Neural cell (in vitro differentiated cells): Measurements from ENCODE around the gene TAAR2. TPM values are rescaled to one million over a fixed set of nuclear protein-coding genes. Genes with fewer than 3 reads are reported as not detected.

Experiments used
- H2AFZ ChIP-seq: fragments of 200-600, 300-800 bp; sonication (generic), shearing (Covaris generic); 2 replicates; pipeline ENCODE4 v1.6.0; 2014; ENCODE audit warnings: low read depth, mild to moderate bottlenecking, antibody characterized with exemption, low read length, moderate library complexity
- H3F3A ChIP-seq: fragments of 200-600 bp; shearing (Covaris generic); 2 replicates; pipeline ENCODE4 v1.6.1; 2016; ENCODE audit warnings: mild to moderate bottlenecking, moderate library complexity, mixed read lengths, antibody characterized with exemption, low read length; ENCODE audit not compliant: insufficient read depth, poor library complexity, severe bottlenecking
- H3K27ac ChIP-seq: fragments of 200-600, 300-800 bp; sonication (generic), shearing (Covaris generic); 2 replicates; pipeline ENCODE4 v1.5.1; 2014; ENCODE audit warnings: mild to moderate bottlenecking, low read length, moderate library complexity
- H3K27me3 ChIP-seq: fragments of 300-800, 200-600 bp; sonication (generic), shearing (Covaris generic); 2 replicates; pipeline ENCODE4 v1.6.0; 2014; ENCODE audit warnings: mild to moderate bottlenecking, low read depth, low read length, moderate library complexity; ENCODE audit not compliant: insufficient read depth
- H3K36me3 ChIP-seq: fragments of 300-800, 200-600 bp; sonication (generic), shearing (Covaris generic); 2 replicates; pipeline ENCODE4 v1.5.1; 2014; ENCODE audit warnings: mild to moderate bottlenecking, antibody characterized with exemption, low read length, moderate library complexity; ENCODE audit not compliant: insufficient read depth
- H3K4me2 ChIP-seq: fragments of 300-800, 200-600 bp; sonication (generic), shearing (Covaris generic); 2 replicates; pipeline ENCODE4 v1.6.0; 2014; ENCODE audit warnings: mild to moderate bottlenecking, low read length
- H3K4me3 ChIP-seq: fragments of 300-800, 200-600 bp; sonication (generic), shearing (Covaris generic); 2 replicates; pipeline ENCODE4 v1.5.1; 2014; ENCODE audit warnings: mild to moderate bottlenecking, low read length, moderate library complexity
- H3K79me2 ChIP-seq: fragments of 200-600 bp; shearing (Covaris generic); replicated peaks from 2 replicates; pipeline ENCODE4 v1.6.0; 2014; ENCODE audit warnings: mild to moderate bottlenecking, low read length, moderate library complexity; ENCODE audit not compliant: insufficient read depth
- H3K9ac ChIP-seq: fragments of 300-800, 200-600 bp; sonication (generic), shearing (Covaris generic); 2 replicates; pipeline ENCODE4 v1.6.1; 2016; ENCODE audit warnings: mild to moderate bottlenecking, low read length, mixed read lengths
- H3K9me2 ChIP-seq: fragments of 200-600 bp; shearing (Covaris generic); 2 replicates; pipeline ENCODE4 v1.6.1; 2016; ENCODE audit warnings: mild to moderate bottlenecking, low read length, mixed read lengths; ENCODE audit not compliant: insufficient read depth
- H3K9me3 ChIP-seq: fragments of 200-600, 300-800 bp; sonication (generic), shearing (Covaris generic); 2 replicates; pipeline ENCODE4 v1.6.1; 2016; ENCODE audit warnings: mild to moderate bottlenecking, mixed run types, low read length, moderate library complexity, mixed read lengths
- H4K20me1 ChIP-seq: fragments of 200-600 bp; shearing (Covaris generic); 2 replicates; pipeline ENCODE4 v1.6.1; 2016; ENCODE audit warnings: mild to moderate bottlenecking, mixed run types; ENCODE audit not compliant: insufficient read depth
- CTCF ChIP-seq: fragments of 450-650 bp; IDR thresholded peaks from 2 replicates; pipeline ENCODE4 v1.5.1; 2014; ENCODE audit warnings: antibody characterized with exemption, mild to moderate bottlenecking, moderate library complexity; ENCODE audit not compliant: poor library complexity, severe bottlenecking
- EP300 ChIP-seq: fragments of 450-650 bp; conservative IDR thresholded peaks from 2 replicates; pipeline ENCODE4 v1.6.1; 2014; ENCODE audit warnings: antibody characterized with exemption, mild to moderate bottlenecking, moderate library complexity; ENCODE audit not compliant: poor library complexity, severe bottlenecking
- EZH2 ChIP-seq: fragments of 200-600, 300-800 bp; shearing (Covaris generic), sonication (generic); IDR thresholded peaks from 2 replicates; pipeline ENCODE4 v1.6.1; 2014; ENCODE audit warnings: antibody characterized with exemption, low read length, borderline replicate concordance, mild to moderate bottlenecking; ENCODE audit not compliant: insufficient read depth, poor library complexity, severe bottlenecking
- MXI1 ChIP-seq: fragments of 450-650 bp; conservative IDR thresholded peaks from 2 replicates; pipeline ENCODE4 v1.6.1; 2014; ENCODE audit warnings: antibody characterized with exemption, mild to moderate bottlenecking; ENCODE audit not compliant: poor library complexity, severe bottlenecking
- POLR2AphosphoS5 ChIP-seq: IDR thresholded peaks from 2 replicates; pipeline ENCODE4 v1.6.1; 2012
- RAD21 ChIP-seq: fragments of 450-650 bp; conservative IDR thresholded peaks from 2 replicates; pipeline ENCODE4 v1.6.1; 2014; ENCODE audit warnings: antibody characterized with exemption, mild to moderate bottlenecking, moderate library complexity
- SMC3 ChIP-seq: fragments of 450-650 bp; conservative IDR thresholded peaks from 2 replicates; pipeline ENCODE4 v1.6.1; 2014; ENCODE audit warnings: antibody characterized with exemption, mild to moderate bottlenecking, moderate library complexity; ENCODE audit not compliant: poor library complexity
- TAF1 ChIP-seq: IDR thresholded peaks from 2 replicates; pipeline ENCODE4 v1.6.1; 2012; ENCODE audit warnings: low read depth
- polyA plus RNA-seq: library from polyadenylated mRNA; depleted of rRNA; stranded (reverse); fragments of >200 nt; gene quantifications from 2 replicates; pipeline ENCODE4 v1.2.3, GENCODE V29; 2014
- TF ChIP-seq, protein P1 (sequence below): IDR thresholded peaks from 2 replicates; pipeline ENCODE4 v1.6.1; 2012; ENCODE audit warnings: borderline replicate concordance

The TAAR2 gene
- polyA plus RNA-seq, 1 donor from 2014 or later = not detected

GRCh38 chr6:132589454-132589853 is 34.6 kb downstream of the TAAR2 start, which contains the start of gene TAAR5:
TAAR5 (minus strand) TSS chr6:132589741; CDS start chr6:132589686, 55 bp downstream.
- no peaks in the 10 kb centered on the region for H3F3A ChIP-seq
- H3K36me3 ChIP-seq = no peaks in the 10 kb centered on the region
- H3K79me2 ChIP-seq = no peaks in the 10 kb centered on the region
- no peak within 1 kb of the TSS for H2AFZ ChIP-seq
- no peaks in the 10 kb centered on the region for H3K27me3 ChIP-seq
- H4K20me1 ChIP-seq = no peaks in the 10 kb centered on the region
- H3K27ac ChIP-seq = no peak within 1 kb of the TSS
- no peaks in the 10 kb centered on the region for H3K9me3 ChIP-seq
- H3K9me2 ChIP-seq = no peaks in the 10 kb centered on the region
- H3K4me2 ChIP-seq = no peak within 1 kb of the TSS
- H3K9ac ChIP-seq = no peak within 1 kb of the TSS
- TF ChIP-seq EZH2 (no peak), SMC3 (no peak), CTCF (no peak), MXI1 (no peak), RAD21 (no peak), TAF1 (no peak), EP300 (no peak), POLR2AphosphoS5 (no peak)
- TF ChIP-seq, protein P1, sequence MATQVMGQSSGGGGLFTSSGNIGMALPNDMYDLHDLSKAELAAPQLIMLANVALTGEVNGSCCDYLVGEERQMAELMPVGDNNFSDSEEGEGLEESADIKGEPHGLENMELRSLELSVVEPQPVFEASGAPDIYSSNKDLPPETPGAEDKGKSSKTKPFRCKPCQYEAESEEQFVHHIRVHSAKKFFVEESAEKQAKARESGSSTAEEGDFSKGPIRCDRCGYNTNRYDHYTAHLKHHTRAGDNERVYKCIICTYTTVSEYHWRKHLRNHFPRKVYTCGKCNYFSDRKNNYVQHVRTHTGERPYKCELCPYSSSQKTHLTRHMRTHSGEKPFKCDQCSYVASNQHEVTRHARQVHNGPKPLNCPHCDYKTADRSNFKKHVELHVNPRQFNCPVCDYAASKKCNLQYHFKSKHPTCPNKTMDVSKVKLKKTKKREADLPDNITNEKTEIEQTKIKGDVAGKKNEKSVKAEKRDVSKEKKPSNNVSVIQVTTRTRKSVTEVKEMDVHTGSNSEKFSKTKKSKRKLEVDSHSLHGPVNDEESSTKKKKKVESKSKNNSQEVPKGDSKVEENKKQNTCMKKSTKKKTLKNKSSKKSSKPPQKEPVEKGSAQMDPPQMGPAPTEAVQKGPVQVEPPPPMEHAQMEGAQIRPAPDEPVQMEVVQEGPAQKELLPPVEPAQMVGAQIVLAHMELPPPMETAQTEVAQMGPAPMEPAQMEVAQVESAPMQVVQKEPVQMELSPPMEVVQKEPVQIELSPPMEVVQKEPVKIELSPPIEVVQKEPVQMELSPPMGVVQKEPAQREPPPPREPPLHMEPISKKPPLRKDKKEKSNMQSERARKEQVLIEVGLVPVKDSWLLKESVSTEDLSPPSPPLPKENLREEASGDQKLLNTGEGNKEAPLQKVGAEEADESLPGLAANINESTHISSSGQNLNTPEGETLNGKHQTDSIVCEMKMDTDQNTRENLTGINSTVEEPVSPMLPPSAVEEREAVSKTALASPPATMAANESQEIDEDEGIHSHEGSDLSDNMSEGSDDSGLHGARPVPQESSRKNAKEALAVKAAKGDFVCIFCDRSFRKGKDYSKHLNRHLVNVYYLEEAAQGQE = no peak
- no peak within 1 kb of the TSS for H3K4me3 ChIP-seq

DNA sequence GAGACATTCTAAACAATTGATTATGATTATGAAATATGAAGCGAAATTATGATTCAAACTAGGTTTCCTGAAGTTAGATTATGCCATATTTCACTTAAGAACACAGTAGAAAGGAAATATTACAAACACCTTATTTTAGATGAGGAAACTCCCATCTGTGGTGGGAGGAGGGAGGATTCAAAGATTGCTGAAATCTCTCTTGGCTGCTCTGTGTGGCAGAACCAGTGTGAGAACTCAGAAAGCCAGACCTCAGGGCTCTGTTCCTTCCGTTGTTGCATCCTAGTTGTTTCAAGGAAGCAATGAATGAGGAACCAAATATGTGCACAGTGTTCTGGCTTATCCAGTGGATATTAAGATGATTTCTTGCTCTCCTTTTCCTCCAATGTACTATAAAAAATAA is 36.7 kb downstream of the TAAR2 start:
- H3K9me3 ChIP-seq = no peaks in the 10 kb centered on the region
- H3K79me2 ChIP-seq = no peaks in the 10 kb centered on the region
- no peaks in the 10 kb centered on the region for H3K9me2 ChIP-seq
- H2AFZ ChIP-seq = no peak overlapping the region
- no peaks in the 10 kb centered on the region for H3K27me3 ChIP-seq
- H3K4me2 ChIP-seq = no peak overlapping the region
- no peak overlapping the region for H3K9ac ChIP-seq
- TF ChIP-seq CTCF (no peak), MXI1 (no peak), RAD21 (no peak), TAF1 (no peak), EP300 (no peak), EZH2 (no peak), SMC3 (no peak), POLR2AphosphoS5 (no peak)
- TF ChIP-seq, protein P1 = no peak
- no peak overlapping the region for H3K27ac ChIP-seq
- no peaks in the 10 kb centered on the region for H3K36me3 ChIP-seq
- no peaks in the 10 kb centered on the region for H4K20me1 ChIP-seq
- H3F3A ChIP-seq = no peaks in the 10 kb centered on the region
- no peak overlapping the region for H3K4me3 ChIP-seq
